Fibroblast of gingiva (primary cell): Measurements from ENCODE around the gene SND1.

Experiments used
- DNase-seq: peaks from one replicate; pipeline ENCODE4 v3.0.0-alpha.2; 2011; ENCODE audit warnings: low read depth

The SND1 gene

GRCh38 chr7:127937066-127937680, 285.2 kb downstream of the SND1 start:
- DNase-seq: no peak

- DNase-seq: peak; percentile 72
These were observed 286.6 kb downstream of the SND1 start for GRCh38 chr7:127938588-127938987.

GRCh38 chr7:127940381-127941160, 288.6 kb downstream of the SND1 start:
- peak; percentile 23 for DNase-seq

GRCh38 chr7:127941476-127942210, 289.6 kb downstream of the SND1 start:
- no peak for DNase-seq

- DNase-seq: no peak
These were observed 291.8 kb downstream of the SND1 start for GRCh38 chr7:127943541-127944521.

GRCh38 chr7:127946111-127946510, 294.1 kb downstream of the SND1 start:
- DNase-seq: no peak

GRCh38 chr7:127946847-127947246, 294.9 kb downstream of the SND1 start:
- DNase-seq: no peak

GRCh38 chr7:127948312-127948711, 296.3 kb downstream of the SND1 start:
- DNase-seq: no peak

GRCh38 chr7:127948930-127949329, 296.9 kb downstream of the SND1 start:
- no peak for DNase-seq

- no peak for DNase-seq
These were observed 297.8 kb downstream of the SND1 start for GRCh38 chr7:127949769-127950222.

GRCh38 chr7:127950233-127950935, 298.4 kb downstream of the SND1 start:
- no peak for DNase-seq

GRCh38 chr7:127953423-127954356, 301.7 kb downstream of the SND1 start:
- DNase-seq: no peak

GRCh38 chr7:127954357-127954748, 302.4 kb downstream of the SND1 start:
- no peak for DNase-seq

- DNase-seq: no peak
These were observed 303.1 kb downstream of the SND1 start for GRCh38 chr7:127955051-127955531.

- DNase-seq: no peak
These were observed 305.9 kb downstream of the SND1 start for GRCh38 chr7:127957886-127958285.

GRCh38 chr7:127959770-127960169, 307.8 kb downstream of the SND1 start:
- no peak for DNase-seq

- no peak for DNase-seq
These were observed 309.9 kb downstream of the SND1 start for GRCh38 chr7:127961786-127962453.

GRCh38 chr7:127962589-127963361, 310.8 kb downstream of the SND1 start:
- DNase-seq: no peak
